HCT116 (cell line): ENCODE measurements around the gene CAPRIN1. TPM values are rescaled to one million over a fixed set of nuclear protein-coding genes. Genes with fewer than 3 reads are reported as not detected.

Source experiments
- ATAC-seq: fragments of 200-7000 bp; cut with Tn5 transposase; 2 replicates; pipeline ENCODE4 v1.9.1; 2020; ENCODE audit warnings: mild to moderate bottlenecking, moderate library complexity
- BruUV-seq: library from RNA; stranded (reverse); fragments of 400-500 nt; replicated peaks from 2 replicates; lab custom pipeline; 2021; lab: Mats Ljungman, UMichigan
- CTCF ChIA-PET: fragments of 300-600 bp; sonication (Branson Sonifier 250); formaldehyde crosslinking; loops from one replicate; lab custom pipeline; 2021; ENCODE audit warnings: antibody characterized with exemption; lab: Charles Lee
- POLR2A ChIA-PET: fragments of 300-600, 350-600 bp; sonication (Branson Sonifier 250); formaldehyde crosslinking; loops from one replicate; lab custom pipeline; 2021; ENCODE audit warnings: antibody characterized with exemption; lab: Charles Lee
- RAD21 ChIA-PET, 2 experiments: fragments of 300-600 bp; sonication (Branson Sonifier 250); formaldehyde crosslinking; loops; one replicate each; lab custom pipeline; 2023; ENCODE audit warnings: low total read pairs in 2 of 2; ENCODE audit not compliant: uncharacterized antibody in 2 of 2, unreplicated experiment in 2 of 2, low non-redundant PET in 1 of 2; lab: Charles Lee
- DNase-seq: peaks from one replicate; pipeline ENCODE4 v3.0.0-alpha.2; 2010; ENCODE audit warnings: low read depth, low spot score
- H2AFZ ChIP-seq: fragments of 200-600 bp; shearing (Covaris generic), sonication (generic); 2 replicates; pipeline ENCODE4 v1.6.1; 2017; ENCODE audit warnings: low read depth, mixed run types, mixed read lengths, antibody characterized with exemption, low read length; ENCODE audit not compliant: poor library complexity, severe bottlenecking
- H3K27ac ChIP-seq: 2 replicates; pipeline ENCODE4 v1.5.1; 2012; ENCODE audit warnings: low read depth, low read length
- H3K27me3 ChIP-seq: fragments of 200-600 bp; sonication (generic); 2 replicates; pipeline ENCODE4 v1.6.1; 2016; ENCODE audit warnings: mixed run types, low read length, mixed read lengths; ENCODE audit not compliant: insufficient read depth
- H3K36me3 ChIP-seq, 2 experiments: fragments of 200-500 bp in 1 of 2; fragments of 200-600 bp in 1 of 2; sonication (Bioruptor generic) in 1 of 2; sonication (generic) in 1 of 2; 2 replicates each; pipeline versions ENCODE4 v1.5.1 to v1.6.1; 2014 to 2016; ENCODE audit warnings: low read length in 2 of 2, inconsistent platforms in 1 of 2, mixed read lengths in 1 of 2, mixed run types in 1 of 2; ENCODE audit not compliant: insufficient read depth in 2 of 2, control insufficient read depth in 1 of 2
- H3K4me1 ChIP-seq, 2 experiments: fragments of 200-600 bp in 1 of 2; sonication (generic) in 1 of 2; 2 replicates each; pipeline versions ENCODE4 v1.5.1 to v1.6.1; 2012 to 2017; ENCODE audit warnings: low read length in 2 of 2, inconsistent platforms in 1 of 2, mild to moderate bottlenecking in 1 of 2, mixed read lengths in 1 of 2, mixed run types in 1 of 2, moderate library complexity in 1 of 2; ENCODE audit not compliant: insufficient read depth in 2 of 2, control insufficient read depth in 1 of 2
- H3K4me2 ChIP-seq: fragments of 200-600 bp; sonication (generic); 2 replicates; pipeline ENCODE4 v1.6.1; 2017; ENCODE audit warnings: mixed run types, low read length, mixed read lengths
- H3K4me3 ChIP-seq, 2 experiments: fragments of 200-600 bp in 1 of 2; sonication (generic) in 1 of 2; replicated peaks in 1 of 2; 2 replicates each; pipeline ENCODE4 v1.5.1; 2011 to 2016; ENCODE audit warnings: low read length in 2 of 2, control low read depth in 1 of 2, low read depth in 1 of 2, mild to moderate bottlenecking in 1 of 2, mixed read lengths in 1 of 2, mixed run types in 1 of 2
- H3K79me2 ChIP-seq: fragments of 200-600 bp; sonication (generic); 2 replicates; pipeline ENCODE4 v1.6.1; 2017; ENCODE audit warnings: mild to moderate bottlenecking, mixed run types, low read length, moderate library complexity, mixed read lengths; ENCODE audit not compliant: insufficient read depth
- H3K9ac ChIP-seq: fragments of 200-600 bp; sonication (generic); 2 replicates; pipeline ENCODE4 v1.6.1; 2016; ENCODE audit warnings: low read length, mixed read lengths
- H3K9me2 ChIP-seq: fragments of 200-600 bp; sonication (generic), shearing (Covaris generic); 2 replicates; pipeline ENCODE4 v1.6.1; 2017; ENCODE audit warnings: mixed run types, mild to moderate bottlenecking, moderate library complexity; ENCODE audit not compliant: insufficient read depth
- H3K9me3 ChIP-seq, 2 experiments: fragments of 200-500 bp in 1 of 2; fragments of 200-600 bp in 1 of 2; sonication (Bioruptor generic) in 1 of 2; sonication (generic) in 1 of 2; 2 replicates each; pipeline ENCODE4 v1.6.1; 2014 to 2017; ENCODE audit warnings: low read length in 2 of 2, mixed read lengths in 2 of 2, inconsistent platforms in 1 of 2, low read depth in 1 of 2, mild to moderate bottlenecking in 1 of 2, mixed run types in 1 of 2, moderate library complexity in 1 of 2; ENCODE audit not compliant: control insufficient read depth in 1 of 2, insufficient read depth in 1 of 2
- H4K20me1 ChIP-seq: fragments of 200-600 bp; sonication (generic), shearing (Covaris generic); 2 replicates; pipeline ENCODE4 v1.6.1; 2017; ENCODE audit warnings: mixed run types, mild to moderate bottlenecking, moderate library complexity; ENCODE audit not compliant: insufficient read depth
- CEBPB ChIP-seq: IDR thresholded peaks from 2 replicates; pipeline ENCODE4 v1.6.1; 2012; ENCODE audit warnings: low read depth
- CTCF ChIP-seq, 3 experiments: fragments of 200-600 bp in 1 of 3; sonication (generic) in 1 of 3; IDR thresholded peaks in 2 of 3; conservative IDR thresholded peaks in 1 of 3; 2 replicates each; pipeline ENCODE4 v1.5.1; 2012 to 2017; ENCODE audit warnings: low read depth in 2 of 3, low read length in 2 of 3, antibody characterized with exemption in 1 of 3, borderline replicate concordance in 1 of 3, control low read depth in 1 of 3, mild to moderate bottlenecking in 1 of 3, mixed read lengths in 1 of 3, mixed run types in 1 of 3, moderate library complexity in 1 of 3; ENCODE audit not compliant: insufficient read depth in 1 of 3
- EGR1 ChIP-seq: IDR thresholded peaks from 2 replicates; pipeline ENCODE4 v1.6.1; 2012; ENCODE audit warnings: low read depth
- ELF1 ChIP-seq: IDR thresholded peaks from 2 replicates; pipeline ENCODE4 v1.6.1; 2012; ENCODE audit warnings: low read depth, borderline replicate concordance
- EZH2phosphoT487 ChIP-seq: fragments of 200-600 bp; IDR thresholded peaks from 2 replicates; pipeline ENCODE4 v1.6.1; 2018; ENCODE audit warnings: antibody characterized with exemption, borderline replicate concordance
- FOSL1 ChIP-seq: IDR thresholded peaks from 2 replicates; pipeline ENCODE4 v1.6.1; 2012; ENCODE audit warnings: low read depth
- JUND ChIP-seq: IDR thresholded peaks from 2 replicates; pipeline ENCODE4 v1.6.1; 2012
- POLR2A ChIP-seq: IDR thresholded peaks from 2 replicates; pipeline ENCODE4 v1.7.0; 2011; ENCODE audit warnings: borderline replicate concordance; ENCODE audit not compliant: insufficient read depth, insufficient read length; ENCODE audit errors: extremely low read depth
- POLR2AphosphoS5 ChIP-seq: IDR thresholded peaks from 2 replicates; pipeline ENCODE4 v1.6.1; 2011; ENCODE audit warnings: mild to moderate bottlenecking, low read depth, low read length, moderate library complexity
- RAD21 ChIP-seq: IDR thresholded peaks from 2 replicates; pipeline ENCODE4 v1.6.1; 2012; ENCODE audit warnings: low read depth, mild to moderate bottlenecking
- REST ChIP-seq: IDR thresholded peaks from 2 replicates; pipeline ENCODE4 v1.6.1; 2012; ENCODE audit warnings: low read depth
- SIN3A ChIP-seq: IDR thresholded peaks from 2 replicates; pipeline ENCODE4 v1.6.1; 2012; ENCODE audit warnings: low read depth
- SP1 ChIP-seq: IDR thresholded peaks from 2 replicates; pipeline ENCODE4 v1.6.1; 2012; ENCODE audit warnings: low read depth
- SRF ChIP-seq: IDR thresholded peaks from 2 replicates; pipeline ENCODE4 v1.6.1; 2012; ENCODE audit warnings: low read depth
- TCF7L2 ChIP-seq: IDR thresholded peaks from 2 replicates; pipeline ENCODE4 v1.7.0; 2011; ENCODE audit warnings: borderline replicate concordance, inconsistent platforms; ENCODE audit not compliant: insufficient read depth, insufficient read length; ENCODE audit errors: extremely low read depth
- ZBTB33 ChIP-seq: IDR thresholded peaks from 2 replicates; pipeline ENCODE4 v1.6.1; 2011; ENCODE audit warnings: mild to moderate bottlenecking, low read length, moderate library complexity; ENCODE audit not compliant: insufficient replicate concordance; ENCODE audit errors: extremely low read depth
- ZFX ChIP-seq: fragments of 450-650 bp; IDR thresholded peaks from 2 replicates; pipeline ENCODE4 v1.6.1; 2017
- ZNF274 ChIP-seq: fragments of 200-500 bp; sonication (Bioruptor generic); IDR thresholded peaks from 2 replicates; pipeline ENCODE4 v1.6.1; 2014; ENCODE audit warnings: mild to moderate bottlenecking, low read depth, low read length, inconsistent platforms
- intact Hi-C: fragments of 100-400 bp; cut with micrococcal nuclease; formaldehyde crosslinking; loops from 2 replicates; pipeline ENCODE4 v1.10.0; 2022
- total RNA-seq: library from RNA; stranded (reverse); gene quantifications from one replicate; pipeline ENCODE4 v1.2.1, GENCODE V29; 2021; ENCODE audit not compliant: unreplicated experiment

CAPRIN1 gene
- total RNA-seq, 1 experiment from 2014 or later: 285 TPM

- TF ChIP-seq POLR2AphosphoS5 (no peak), EZH2phosphoT487 (no peak), FOSL1 (no peak), ZNF274 (no peak)
These were observed 62.5 kb downstream of the CAPRIN1 start (continued) for GRCh38 chr11:34114014-34114413.

- Histone ChIP-seq H2AFZ (no peak overlapping the region), H3K4me2 (no peak overlapping the region), H3K9ac (no peak overlapping the region)
- ChIA-PET CTCF (no interaction called here), POLR2A (interaction anchor here (0.9 kb wide), 1 partner anchor 9 kb away, joined by 3 read pairs; the partner anchor contains the start of gene NAT10)
- DNase-seq: no peak
- TF ChIP-seq EZH2phosphoT487: no peak
- no peak for TF ChIP-seq POLR2A
- no peak for TF ChIP-seq SP1
- TF ChIP-seq EGR1: no peak
- TF ChIP-seq REST: no peak
- TF ChIP-seq CTCF (IDR thresholded peaks at IDR 0.05 in 2 of 3, conservative IDR thresholded peaks at IDR 0.05 in 1 of 3; ENCODE audit: borderline replicate concordance in 1 of 3, insufficient read depth in 1 of 3, low read depth in 2 of 3, low read length in 2 of 3): no peak
- TF ChIP-seq CEBPB: no peak
- TF ChIP-seq SRF: no peak
- no peak for TF ChIP-seq SIN3A
- TF ChIP-seq ZBTB33: no peak
- no peak for TF ChIP-seq ZFX
- TF ChIP-seq TCF7L2: no peak
- TF ChIP-seq JUND: no peak
- no peak for TF ChIP-seq ELF1
- TF ChIP-seq ZNF274: no peak
- no peak for TF ChIP-seq RAD21
- no peak for TF ChIP-seq POLR2AphosphoS5
- no peak for TF ChIP-seq FOSL1
- TF ChIP-seq, all 23 proteins: peak for 0
- RAD21 ChIA-PET: no interaction called here
- ATAC-seq: no peak
- H3K79me2 ChIP-seq: peaks cover 67% of the 10 kb centered on the region
- intact Hi-C loops: no loop called here
- H4K20me1 ChIP-seq: no peaks in the 10 kb centered on the region
- no peaks in the 10 kb centered on the region for H3K9me2 ChIP-seq
- H3K9me3 ChIP-seq: no peaks in the 10 kb centered on the region
- BruUV-seq: no TSS peak
- no peak overlapping the region for H3K27ac ChIP-seq
- H3K4me3 ChIP-seq: no peak overlapping the region
- H3K4me1 ChIP-seq: no peaks in the 10 kb centered on the region
- peaks cover 82 to 90% of the 10 kb centered on the region in 2 experiments for H3K36me3 ChIP-seq
- H3K27me3 ChIP-seq: no peaks in the 10 kb centered on the region
These were observed 62.9 kb downstream of the CAPRIN1 start for GRCh38 chr11:34114471-34114870.
